ENCODE data around the gene AGPAT4. TPM values are rescaled to one million over a fixed set of nuclear protein-coding genes. Genes with fewer than 3 reads are reported as not detected.

AGPAT4 gene
- polyA plus RNA-seq, 1 donor (not counting 4 experiments of a cell fraction or from before 2014, with no cell fraction given) = 8.4 TPM

- H3K27ac ChIP-seq (ENCODE audit: control insufficient read depth, insufficient read depth, low read length) = no peak overlapping the region
- H3K9me1 ChIP-seq (ENCODE audit: control insufficient read depth, extremely low read depth, insufficient read depth, low read length) = no peaks in the 10 kb centered on the region
- no peaks in the 10 kb centered on the region for H3K27me3 ChIP-seq (ENCODE audit: control insufficient read depth, extremely low read depth, insufficient read depth, low read length)
- H3K4me3 ChIP-seq (ENCODE audit: control insufficient read depth in 2 of 3, extremely low read depth in 1 of 3, insufficient read depth in 2 of 3, low read depth in 1 of 3, low read length in 3 of 3) = no peak overlapping the region
- no peak for DNase-seq (ENCODE audit: low read depth, low spot score)
- H2AFZ ChIP-seq (ENCODE audit: control insufficient read depth, low read length) = no peak overlapping the region
- H3K9ac ChIP-seq (ENCODE audit: control insufficient read depth, extremely low read depth, insufficient read depth, low read length) = no peak overlapping the region
- H3K79me2 ChIP-seq (ENCODE audit: control insufficient read depth, insufficient read depth, low read length) = no peaks in the 10 kb centered on the region
- no peaks in the 10 kb centered on the region for H3K36me3 ChIP-seq (ENCODE audit: control insufficient read depth in 2 of 2, extremely low read depth in 1 of 2, insufficient read depth in 2 of 2, low read length in 2 of 2)
- FAIRE-seq = peak; percentile 78
- no peaks in the 10 kb centered on the region for H3K9me3 ChIP-seq (ENCODE audit: control insufficient read depth, low read depth, low read length)
- no peaks in the 10 kb centered on the region for H3K4me1 ChIP-seq (ENCODE audit: control insufficient read depth, extremely low read depth, insufficient read depth, low read length)
- no peak for TF ChIP-seq EZH2 (IDR thresholded peaks at IDR 0.05; ENCODE audit: low read length)
- no peak for TF ChIP-seq CTCF (optimal IDR thresholded peaks at IDR 0.05 in 1 of 3, IDR thresholded peaks at IDR 0.05 in 1 of 3, conservative IDR thresholded peaks at IDR 0.05 in 1 of 3; ENCODE audit: extremely low read depth in 1 of 3, insufficient read depth in 2 of 3, low read length in 3 of 3)
- H4K20me1 ChIP-seq (ENCODE audit: control insufficient read depth, extremely low read depth, insufficient read depth, low read length) = no peaks in the 10 kb centered on the region
- dilution Hi-C loops (cut with MboI; ENCODE audit: extremely low pct_ligation_motif_present, low sequenced_read_pairs) = no loop called here
- no peak overlapping the region for H3K4me2 ChIP-seq (ENCODE audit: control insufficient read depth, extremely low read depth, insufficient read depth, low read depth, low read length)
These were observed 10.8 kb upstream of the AGPAT4 start for GRCh38 chr6:161284653-161285052.

DNA sequence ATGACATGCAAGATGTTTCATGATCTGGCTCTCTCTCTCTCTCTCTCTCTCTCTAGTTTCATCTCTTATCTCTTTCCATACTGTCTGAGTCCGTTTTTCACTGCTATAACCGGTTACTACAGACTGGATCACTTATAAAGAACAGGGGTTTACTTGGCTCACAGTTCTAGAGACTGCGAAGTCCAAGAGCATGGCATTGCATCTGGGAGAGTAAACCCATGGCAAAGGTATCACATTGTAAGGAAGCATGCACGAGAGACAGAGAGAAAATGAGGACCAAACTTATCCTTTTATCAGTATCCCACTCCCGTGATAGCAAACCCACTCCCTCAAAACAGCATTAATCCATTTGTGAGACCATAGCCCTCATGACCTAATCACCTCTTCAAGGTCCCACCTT, 7.2 kb upstream of the AGPAT4 start:
- Histone ChIP-seq H3K4me2 (ENCODE audit: control insufficient read depth, extremely low read depth, insufficient read depth, low read depth, low read length) (no peak overlapping the region), H3K36me3 (ENCODE audit: control insufficient read depth in 2 of 2, extremely low read depth in 1 of 2, insufficient read depth in 2 of 2, low read length in 2 of 2) (no peaks in the 10 kb centered on the region), H3K27me3 (ENCODE audit: control insufficient read depth, extremely low read depth, insufficient read depth, low read length) (no peaks in the 10 kb centered on the region), H3K27ac (ENCODE audit: control insufficient read depth, insufficient read depth, low read length) (no peak overlapping the region), H3K4me3 (ENCODE audit: control insufficient read depth in 2 of 3, extremely low read depth in 1 of 3, insufficient read depth in 2 of 3, low read depth in 1 of 3, low read length in 3 of 3) (no peak overlapping the region), H3K9ac (ENCODE audit: control insufficient read depth, extremely low read depth, insufficient read depth, low read length) (no peak overlapping the region), H3K9me3 (ENCODE audit: control insufficient read depth, low read depth, low read length) (no peaks in the 10 kb centered on the region), H3K4me1 (ENCODE audit: control insufficient read depth, extremely low read depth, insufficient read depth, low read length) (no peaks in the 10 kb centered on the region), H3K9me1 (ENCODE audit: control insufficient read depth, extremely low read depth, insufficient read depth, low read length) (no peaks in the 10 kb centered on the region), H3K79me2 (ENCODE audit: control insufficient read depth, insufficient read depth, low read length) (no peaks in the 10 kb centered on the region), H2AFZ (ENCODE audit: control insufficient read depth, low read length) (no peak overlapping the region), H4K20me1 (ENCODE audit: control insufficient read depth, extremely low read depth, insufficient read depth, low read length) (no peaks in the 10 kb centered on the region)
- FAIRE-seq (no peak), DNase-seq (ENCODE audit: low read depth, low spot score) (no peak)
- no peak for TF ChIP-seq EZH2 (IDR thresholded peaks at IDR 0.05; ENCODE audit: low read length)
- TF ChIP-seq CTCF (optimal IDR thresholded peaks at IDR 0.05 in 1 of 3, IDR thresholded peaks at IDR 0.05 in 1 of 3, conservative IDR thresholded peaks at IDR 0.05 in 1 of 3; ENCODE audit: extremely low read depth in 1 of 3, insufficient read depth in 2 of 3, low read length in 3 of 3) = no peak
- dilution Hi-C loops (cut with MboI; ENCODE audit: extremely low pct_ligation_motif_present, low sequenced_read_pairs) = no loop called here
